Raji (cell line): ENCODE results near the gene TMEM266.

Experiments used
- POLR2A ChIP-seq: IDR thresholded peaks from 2 replicates; pipeline ENCODE4 v1.6.1; 2011; ENCODE audit warnings: low read depth, low read length, control low read depth; ENCODE audit not compliant: insufficient read depth

The TMEM266 gene

GRCh38 chr15:76146812-76147211 lies 87.0 kb downstream of the TMEM266 start:
- TF ChIP-seq POLR2A = no peak

- TF ChIP-seq POLR2A = no peak
These were observed 88.3 kb downstream of the TMEM266 start for GRCh38 chr15:76147906-76148570.

GRCh38 chr15:76149291-76149915 lies 89.6 kb downstream of the TMEM266 start:
- TF ChIP-seq POLR2A = no peak

GRCh38 chr15:76150513-76150912 lies 90.7 kb downstream of the TMEM266 start:
- TF ChIP-seq POLR2A = no peak

GRCh38 chr15:76150971-76151598 lies 91.3 kb downstream of the TMEM266 start:
- no peak for TF ChIP-seq POLR2A

GRCh38 chr15:76151599-76151974 lies 91.8 kb downstream of the TMEM266 start:
- TF ChIP-seq POLR2A = no peak

- TF ChIP-seq POLR2A = no peak
These were observed 92.4 kb downstream of the TMEM266 start for GRCh38 chr15:76152197-76152596.

GRCh38 chr15:76153241-76154197 lies 93.7 kb downstream of the TMEM266 start:
- no peak for TF ChIP-seq POLR2A

GRCh38 chr15:76155731-76156130 lies 95.9 kb downstream of the TMEM266 start:
- no peak for TF ChIP-seq POLR2A

GRCh38 chr15:76158226-76158625 lies 98.4 kb downstream of the TMEM266 start:
- TF ChIP-seq POLR2A = no peak

- no peak for TF ChIP-seq POLR2A
These were observed 99.0 kb downstream of the TMEM266 start for GRCh38 chr15:76158815-76159214.

- no peak for TF ChIP-seq POLR2A
These were observed 99.5 kb downstream of the TMEM266 start for GRCh38 chr15:76159282-76159681.

GRCh38 chr15:76160426-76161152 lies 100.8 kb downstream of the TMEM266 start:
- no peak for TF ChIP-seq POLR2A

- no peak for TF ChIP-seq POLR2A
These were observed 101.6 kb downstream of the TMEM266 start for GRCh38 chr15:76161153-76162035.
